ENCODE measurements around the gene XKR7.
"Not testable (repeated sequence)": the region's sequence is repeated elsewhere in the genome, so short reads cannot be mapped to it uniquely, and the experiment has no call there.

Gene XKR7

DNA sequence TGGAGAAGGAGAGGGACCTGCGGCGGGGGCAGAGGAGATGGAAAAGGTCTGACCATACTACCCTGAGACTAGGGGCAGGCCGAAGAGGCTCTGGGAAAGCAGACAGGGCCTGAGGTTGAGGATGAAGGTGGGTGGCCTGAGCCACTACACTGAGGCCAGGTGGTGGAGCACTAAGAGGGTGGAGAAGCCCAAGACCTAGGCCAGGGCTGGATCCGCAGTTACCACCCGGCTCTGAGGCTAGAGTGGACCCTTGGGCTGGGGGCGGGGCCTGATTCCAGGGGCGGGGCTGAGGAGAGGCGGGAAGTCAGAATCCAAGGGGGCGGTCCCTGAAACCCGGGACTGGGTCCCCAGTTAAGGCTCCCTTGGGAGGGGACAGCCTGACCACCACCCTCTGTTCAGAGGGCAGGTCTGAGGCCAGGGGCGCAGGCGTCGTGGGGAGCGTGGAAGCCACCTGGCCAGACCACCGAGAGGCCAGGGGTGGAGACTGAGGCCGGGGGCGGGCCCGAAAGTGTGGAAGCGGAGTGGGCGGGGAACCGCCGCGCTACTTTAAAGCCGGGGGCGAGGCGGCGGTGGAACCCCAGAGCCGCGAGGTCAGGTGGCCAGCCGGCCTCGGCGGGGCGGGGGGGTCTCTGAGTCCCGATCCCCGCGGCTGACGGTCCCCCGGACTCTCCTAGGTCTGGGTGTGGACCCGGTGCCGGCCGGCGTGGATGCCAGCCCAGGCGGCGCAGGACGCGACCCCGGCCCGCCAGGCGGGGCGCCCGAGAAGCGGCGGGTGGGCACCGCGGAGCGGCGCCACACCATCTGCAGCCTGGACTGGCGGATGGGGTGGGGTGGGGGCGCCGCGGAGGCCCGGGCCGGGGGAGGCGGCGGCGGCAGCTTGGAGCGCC lies 50.6 kb downstream of the XKR7 start:
- FAIRE-seq: no peak

DNA sequence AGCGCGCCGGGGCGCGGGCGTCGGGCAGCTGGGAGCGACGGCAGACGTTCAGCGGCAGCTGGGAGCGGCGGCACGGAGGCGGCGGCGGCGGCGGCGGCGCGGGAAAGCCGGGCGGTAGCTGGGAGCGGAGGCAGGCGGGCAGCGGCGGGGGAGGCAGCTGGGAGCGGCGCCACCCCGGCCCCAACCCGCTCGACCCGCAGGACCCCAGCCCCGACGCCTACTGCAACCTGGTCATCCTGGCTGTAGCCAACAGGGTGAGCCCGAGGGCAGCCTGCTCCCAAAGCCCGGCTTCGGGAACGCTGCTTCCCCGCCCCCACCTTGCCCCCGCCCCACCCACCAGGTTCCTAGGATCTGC lies 51.2 kb downstream of the XKR7 start:
- no peak for FAIRE-seq

DNA sequence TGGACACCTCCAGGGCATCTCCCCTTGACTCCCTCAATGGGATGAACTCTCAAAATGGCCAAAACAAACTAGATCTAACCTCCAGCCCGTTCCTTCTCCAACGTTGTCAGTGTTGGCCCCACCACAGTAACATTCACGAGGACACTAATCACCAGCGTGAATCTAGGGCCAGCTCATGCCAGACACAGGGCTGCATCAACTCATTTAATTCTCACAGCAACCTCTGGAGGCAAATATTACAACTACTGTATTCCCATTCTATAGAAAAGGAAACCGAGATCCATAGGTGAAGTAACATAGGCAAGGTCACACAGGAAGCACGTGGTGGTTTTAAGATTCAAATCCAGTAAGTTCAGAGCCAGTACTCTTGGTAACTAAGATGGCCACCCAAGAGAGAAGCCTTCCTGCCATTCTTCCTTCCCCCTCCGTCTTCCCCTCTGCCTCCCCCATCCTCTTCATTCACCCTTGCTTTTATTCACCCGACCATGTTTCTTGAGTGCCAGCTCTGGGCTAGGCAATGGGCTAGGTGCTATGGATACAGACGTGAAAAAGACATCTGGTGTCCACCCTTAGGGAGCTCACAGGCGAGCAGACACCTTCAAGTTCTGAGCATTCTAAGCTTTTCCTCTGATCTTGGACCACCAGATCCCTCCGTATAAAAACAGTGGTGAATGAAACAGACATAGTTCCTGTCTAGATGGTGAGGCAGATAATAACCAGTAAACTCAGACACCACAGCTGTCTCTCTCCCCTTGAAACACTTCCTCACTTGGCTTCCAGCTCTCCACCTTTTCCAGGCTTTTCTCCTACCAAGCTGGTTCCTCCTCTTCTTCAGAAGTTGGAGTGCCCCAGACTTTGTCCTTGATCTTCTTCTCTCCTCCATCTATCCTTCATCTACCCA lies 51.9 kb downstream of the XKR7 start:
- no peak for FAIRE-seq

DNA sequence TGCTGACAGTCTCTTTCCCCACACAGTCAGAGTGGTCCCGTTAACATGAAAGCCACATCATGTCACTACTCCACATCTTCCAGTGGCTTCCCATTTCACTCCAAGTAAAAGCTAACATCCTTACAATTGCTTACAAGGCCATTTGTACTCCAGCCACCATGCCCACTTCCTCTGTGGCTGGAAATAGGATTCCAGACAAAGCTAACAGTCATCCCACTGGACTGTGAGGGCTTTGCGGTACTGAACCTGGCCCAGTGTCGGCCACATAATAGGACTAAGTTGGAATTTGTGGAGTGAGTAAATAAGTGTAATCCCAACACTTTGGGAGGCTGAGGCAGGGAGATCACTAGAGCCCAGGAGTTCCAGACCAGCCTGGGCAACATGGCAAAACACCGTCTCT lies 53.1 kb downstream of the XKR7 start:
- FAIRE-seq: no peak

DNA sequence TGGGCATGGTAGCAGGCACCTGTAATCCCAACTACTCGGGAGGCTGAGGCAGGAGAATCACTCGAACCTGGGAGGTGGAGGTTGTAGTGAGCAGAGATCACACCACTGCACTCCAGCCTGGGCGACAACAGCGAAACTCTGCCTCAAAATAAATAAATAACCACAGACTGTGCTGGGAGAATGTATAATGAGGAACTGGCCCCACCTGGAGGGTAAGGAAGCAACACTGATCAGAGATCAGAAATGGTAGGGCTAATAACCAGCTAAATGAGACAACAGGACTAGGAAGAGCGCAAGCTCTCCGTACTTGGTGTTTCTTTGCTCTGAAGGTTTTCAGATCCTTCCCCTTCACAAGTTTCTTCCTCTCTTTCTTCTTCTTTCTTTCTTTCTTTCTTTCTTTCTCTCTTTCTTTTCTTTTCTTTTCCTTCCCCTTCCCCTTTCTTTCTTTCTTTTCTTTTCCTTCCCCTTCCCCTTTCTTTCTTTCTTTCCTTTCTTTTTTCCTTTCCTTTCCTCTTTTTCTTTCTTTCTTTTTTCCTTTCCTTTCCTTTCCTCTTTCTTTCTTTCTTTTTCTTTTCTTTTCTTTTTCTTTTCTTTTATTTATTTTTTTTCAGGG lies 56.8 kb downstream of the XKR7 start:
- FAIRE-seq: no peak

DNA sequence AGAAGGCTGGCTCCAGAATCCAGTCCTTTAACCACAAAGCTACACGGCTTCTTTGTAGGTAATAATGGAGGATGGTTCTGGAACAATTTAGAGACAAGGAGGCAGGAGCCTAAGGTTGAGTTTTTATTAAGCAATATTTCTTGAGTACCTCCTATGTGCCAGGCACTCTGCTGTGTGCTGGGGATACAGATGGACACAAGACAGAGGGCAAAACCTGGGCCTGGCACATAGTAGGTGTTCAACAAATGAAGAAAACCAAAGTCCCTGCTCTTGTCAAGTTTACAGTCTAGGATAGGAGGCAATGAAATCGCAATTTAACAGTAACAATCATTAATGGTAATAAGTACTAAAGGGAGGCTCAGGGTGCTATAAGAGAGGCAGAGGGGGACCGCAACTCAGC lies 59.7 kb downstream of the XKR7 start:
- no peak for FAIRE-seq

DNA sequence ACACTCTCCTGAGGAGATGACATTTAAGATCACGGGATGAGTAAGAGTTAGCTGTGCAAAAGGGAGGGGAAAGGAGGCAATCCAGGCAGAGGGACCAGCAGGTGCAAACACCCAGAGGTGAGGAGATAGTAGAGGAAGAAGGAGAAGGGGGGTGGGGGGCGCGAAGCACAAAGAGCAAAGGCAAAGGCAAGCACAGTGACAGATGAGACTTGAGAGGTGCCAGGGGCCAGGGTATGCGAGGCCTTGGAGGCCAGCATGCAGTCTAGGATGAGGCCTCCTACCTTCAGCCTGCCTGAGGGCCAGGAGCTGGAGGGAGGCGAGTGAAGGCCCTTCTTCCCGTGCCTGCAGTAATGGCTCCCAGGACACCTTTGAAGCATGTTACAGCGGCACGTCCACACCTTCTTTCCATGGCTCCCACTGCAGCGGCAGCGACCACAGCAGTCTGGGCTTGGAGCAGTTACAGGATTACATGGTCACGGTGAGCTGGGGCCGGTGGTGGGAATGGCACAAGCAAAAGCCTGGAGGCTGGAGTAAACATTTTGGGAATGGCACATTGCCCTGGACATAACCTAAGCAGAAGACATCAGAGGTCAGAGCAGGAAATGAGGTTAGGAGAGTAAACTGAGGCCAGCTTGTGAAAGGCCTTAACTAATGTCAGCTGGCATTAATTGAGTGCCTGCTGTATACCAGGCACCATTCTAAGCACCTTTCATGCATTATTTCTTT lies 60.9 kb downstream of the XKR7 start:
- no peak for FAIRE-seq

DNA sequence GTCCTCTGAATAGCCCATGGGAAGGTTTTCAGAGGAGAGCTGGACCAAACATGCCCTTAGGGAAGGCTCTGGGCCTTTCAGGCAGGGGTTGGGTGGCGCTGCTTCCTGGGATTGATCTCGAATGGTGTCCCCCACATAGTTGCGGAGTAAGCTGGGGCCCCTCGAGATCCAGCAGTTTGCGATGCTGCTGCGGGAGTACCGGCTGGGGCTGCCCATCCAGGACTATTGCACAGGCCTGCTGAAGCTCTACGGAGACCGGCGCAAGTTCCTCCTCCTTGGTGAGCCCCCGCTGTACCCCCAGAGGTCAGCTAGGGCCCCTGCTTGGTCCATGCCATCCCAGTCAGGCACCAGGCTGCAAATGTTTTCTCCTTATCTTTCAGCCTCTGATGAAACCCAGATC lies 61.6 kb downstream of the XKR7 start:
- no peak for FAIRE-seq

DNA sequence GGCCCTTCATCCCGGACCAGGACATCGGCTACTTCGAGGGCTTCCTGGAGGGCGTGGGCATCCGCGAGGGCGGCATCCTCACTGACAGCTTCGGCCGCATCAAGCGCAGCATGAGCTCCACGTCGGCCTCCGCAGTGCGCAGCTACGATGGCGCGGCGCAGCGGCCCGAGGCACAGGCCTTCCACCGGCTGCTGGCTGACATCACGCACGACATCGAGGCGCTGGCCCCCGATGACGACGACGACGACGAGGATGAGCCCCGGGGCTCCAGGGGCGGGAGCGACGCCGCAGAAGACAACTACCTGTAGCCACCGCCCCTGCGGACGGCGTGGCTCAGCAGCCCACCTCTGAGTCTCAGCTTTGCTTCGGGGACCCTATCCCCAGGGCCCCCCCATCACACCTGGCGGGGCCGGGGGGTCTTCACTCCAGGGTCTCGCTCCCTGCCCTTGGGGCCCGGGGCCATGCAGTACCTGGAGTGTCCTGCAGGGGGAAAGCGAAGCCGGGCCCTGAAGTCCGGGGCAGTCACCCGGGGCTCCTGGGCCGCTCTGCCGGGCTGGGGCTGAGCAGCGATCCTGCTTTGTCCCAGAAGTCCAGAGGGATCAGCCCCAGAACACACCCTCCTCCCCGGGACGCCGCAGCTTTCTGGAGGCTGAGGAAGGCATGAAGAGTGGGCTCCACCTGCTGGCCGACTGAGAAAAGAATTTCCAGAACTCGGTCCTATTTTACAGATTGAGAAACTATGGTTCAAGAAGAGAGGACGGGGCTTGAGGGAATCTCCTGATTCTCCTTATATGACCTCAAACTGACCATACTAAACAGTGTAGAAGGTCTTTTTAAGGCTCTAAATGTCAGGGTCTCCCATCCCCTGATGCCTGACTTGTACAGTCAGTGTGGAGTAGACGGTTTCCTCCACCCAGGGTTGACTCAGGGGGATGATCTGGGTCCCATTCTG lies 63.3 kb downstream of the XKR7 start:
- FAIRE-seq: peak; percentile 23

DNA sequence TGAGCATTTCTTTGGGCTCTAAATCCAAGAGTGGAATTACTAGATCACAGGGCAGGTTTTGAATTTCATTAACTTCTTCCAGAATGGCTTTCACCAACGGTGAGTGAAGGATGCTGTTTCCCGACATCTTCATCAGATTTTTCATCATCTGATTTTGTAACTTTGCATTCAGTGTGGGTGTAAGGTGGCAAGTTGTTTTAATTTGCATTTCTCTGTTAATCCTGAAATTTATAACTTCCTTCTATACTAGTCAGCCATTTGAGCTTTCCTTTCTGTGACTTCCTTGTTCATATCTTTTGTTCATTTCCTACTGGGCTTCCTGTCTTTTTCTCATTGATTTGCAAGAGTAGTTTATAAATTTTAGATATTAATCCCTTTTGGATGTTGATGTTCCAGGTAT lies 65.4 kb downstream of the XKR7 start:
- no peak for FAIRE-seq

DNA sequence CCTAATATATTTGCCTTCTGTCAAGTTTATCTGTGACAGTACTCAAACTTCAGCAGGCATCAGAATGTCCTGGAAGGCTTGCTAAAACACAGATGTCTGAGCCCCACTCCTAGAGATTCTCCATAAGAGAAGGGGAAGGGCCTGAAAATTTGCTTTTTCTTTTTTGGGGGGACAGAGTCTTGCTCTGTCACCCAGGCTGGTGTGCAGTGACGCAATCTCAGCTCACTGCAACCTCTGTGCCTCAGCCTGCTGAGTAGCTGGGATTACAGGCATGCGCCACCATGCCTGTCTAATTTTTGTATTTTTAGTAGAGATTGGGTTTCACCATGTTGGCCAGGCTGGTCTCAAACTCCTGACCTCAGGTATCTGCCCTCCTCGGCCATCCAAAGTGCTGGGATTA lies 65.8 kb downstream of the XKR7 start:
- FAIRE-seq: not testable (repeated sequence)

DNA sequence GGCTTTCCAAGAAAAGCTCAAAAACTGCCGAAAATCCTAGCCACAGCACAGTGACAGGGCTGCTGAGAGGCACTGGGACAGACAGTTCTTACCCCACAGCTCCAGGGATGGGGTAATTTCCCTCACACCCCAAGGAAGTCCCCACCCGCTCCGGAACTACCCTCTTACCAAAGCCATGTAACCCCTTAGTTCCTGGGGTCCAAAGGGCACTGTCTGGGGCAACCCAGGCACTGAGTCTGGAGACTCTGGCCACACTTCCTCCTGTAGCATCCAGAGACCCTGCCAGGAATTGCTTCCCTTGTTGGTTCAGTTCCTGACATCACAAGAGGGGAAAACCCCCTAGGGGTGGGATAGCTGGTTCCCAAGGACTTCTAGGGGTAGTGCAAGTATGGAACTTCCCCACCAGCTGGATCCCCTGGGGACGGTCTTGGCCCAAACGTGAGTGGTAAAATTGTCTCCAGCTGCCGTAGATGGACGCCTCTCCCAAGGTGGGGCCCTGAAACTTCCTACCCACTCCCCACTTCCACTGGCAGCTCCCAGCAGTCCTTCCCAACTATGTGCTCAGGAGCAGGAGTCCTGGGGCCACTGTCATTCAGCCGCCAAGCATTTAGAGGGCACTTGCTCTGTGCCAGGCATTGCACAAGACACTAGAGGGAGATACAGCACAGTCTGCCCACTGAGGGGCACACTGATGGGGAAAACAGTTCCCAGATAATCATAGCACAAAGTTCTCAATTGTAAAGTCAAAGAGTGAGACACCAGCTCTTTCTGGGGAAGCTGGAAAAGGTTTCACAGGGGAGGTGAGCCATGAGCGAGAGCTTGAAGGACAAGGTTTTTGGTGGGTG lies 66.9 kb downstream of the XKR7 start:
- no peak for FAIRE-seq

DNA sequence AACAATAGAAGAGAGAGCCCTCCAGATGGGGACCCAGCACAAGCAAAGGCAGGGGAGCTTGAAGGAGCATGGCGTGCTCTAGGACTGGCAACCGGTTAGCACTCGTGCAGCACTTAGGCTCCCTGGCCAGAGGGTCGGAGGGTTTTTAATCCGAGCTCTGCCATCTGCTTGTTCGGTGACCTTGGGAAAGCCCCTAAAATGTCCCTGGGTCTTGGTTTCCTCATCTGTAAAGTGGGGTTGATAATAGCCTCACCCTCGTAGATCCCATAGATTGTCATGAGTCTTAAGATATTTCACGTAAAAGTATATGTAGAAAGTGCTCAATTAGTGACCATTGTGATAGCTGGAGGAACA lies 67.5 kb downstream of the XKR7 start:
- FAIRE-seq: no peak

DNA sequence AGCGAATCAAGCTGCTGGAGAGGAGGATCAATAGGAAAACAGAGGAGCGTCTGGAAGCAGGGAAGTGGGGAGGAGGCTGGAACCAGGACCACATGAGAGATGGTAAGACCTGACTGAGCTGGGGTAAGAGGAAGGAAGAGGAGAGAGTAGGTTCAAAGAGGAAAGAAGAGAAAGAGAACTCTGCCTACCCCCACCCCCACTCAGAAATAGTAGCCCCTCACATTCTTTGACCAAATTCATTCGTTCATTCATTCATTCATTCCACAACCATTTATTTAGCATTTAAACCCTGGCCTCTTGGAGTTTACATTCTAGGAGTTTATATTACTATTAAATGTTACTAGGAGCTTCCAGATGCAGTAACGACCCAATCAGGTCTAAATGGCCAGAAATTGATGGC lies 68.3 kb downstream of the XKR7 start:
- FAIRE-seq: no peak

DNA sequence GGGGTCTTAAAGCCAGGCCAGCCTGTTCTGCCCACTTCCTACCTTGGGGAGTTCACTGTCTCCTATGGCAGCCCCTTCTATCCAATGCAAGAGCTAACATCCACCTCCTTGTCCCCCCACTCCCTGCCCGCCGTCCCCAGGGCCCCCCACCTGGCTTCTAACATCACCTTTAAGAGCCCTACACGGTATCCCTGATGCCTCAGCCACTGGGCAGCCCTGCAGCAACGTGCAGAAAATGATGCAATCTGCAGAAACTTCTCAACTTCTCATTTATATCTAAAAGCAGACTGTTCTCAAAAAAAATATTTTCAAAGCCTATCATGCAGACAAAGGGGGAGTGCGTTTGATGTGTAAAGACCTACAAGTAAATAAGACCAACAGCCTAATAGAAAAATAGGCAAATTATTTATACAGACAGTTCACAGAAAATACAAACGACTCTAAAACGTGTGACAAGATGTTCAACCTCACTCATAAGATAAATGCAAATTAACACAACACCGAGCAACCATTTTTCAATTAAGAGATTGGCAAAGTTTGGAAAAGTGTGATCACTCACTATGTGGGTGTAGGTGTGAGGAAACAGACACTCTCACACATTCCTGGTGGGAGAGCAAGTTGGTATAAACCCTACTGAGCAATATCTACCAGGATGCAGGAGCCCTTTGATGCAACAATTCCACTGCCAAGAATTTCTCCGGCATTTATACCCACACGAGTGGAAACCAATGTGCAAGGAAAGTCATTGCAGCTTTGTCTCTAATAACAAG lies 69.0 kb downstream of the XKR7 start:
- FAIRE-seq: no peak

DNA sequence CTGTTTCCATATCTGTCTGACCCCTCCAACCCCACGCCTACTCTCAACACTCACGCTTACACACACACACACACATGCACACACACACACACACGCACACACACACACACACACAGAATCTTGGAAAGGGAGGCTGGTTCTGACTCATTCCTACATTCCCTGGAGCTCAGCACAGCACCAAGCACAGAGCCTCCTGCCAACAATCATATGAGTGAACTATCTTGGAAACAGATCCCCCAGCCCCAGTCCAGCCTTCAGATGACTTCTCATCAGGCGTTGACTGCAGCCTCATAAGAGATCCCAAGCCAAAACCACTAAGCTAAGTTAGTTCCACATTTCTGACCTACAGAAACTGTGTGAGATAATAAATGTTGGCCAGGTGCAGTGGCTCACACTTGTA lies 70.0 kb downstream of the XKR7 start:
- no peak for FAIRE-seq

DNA sequence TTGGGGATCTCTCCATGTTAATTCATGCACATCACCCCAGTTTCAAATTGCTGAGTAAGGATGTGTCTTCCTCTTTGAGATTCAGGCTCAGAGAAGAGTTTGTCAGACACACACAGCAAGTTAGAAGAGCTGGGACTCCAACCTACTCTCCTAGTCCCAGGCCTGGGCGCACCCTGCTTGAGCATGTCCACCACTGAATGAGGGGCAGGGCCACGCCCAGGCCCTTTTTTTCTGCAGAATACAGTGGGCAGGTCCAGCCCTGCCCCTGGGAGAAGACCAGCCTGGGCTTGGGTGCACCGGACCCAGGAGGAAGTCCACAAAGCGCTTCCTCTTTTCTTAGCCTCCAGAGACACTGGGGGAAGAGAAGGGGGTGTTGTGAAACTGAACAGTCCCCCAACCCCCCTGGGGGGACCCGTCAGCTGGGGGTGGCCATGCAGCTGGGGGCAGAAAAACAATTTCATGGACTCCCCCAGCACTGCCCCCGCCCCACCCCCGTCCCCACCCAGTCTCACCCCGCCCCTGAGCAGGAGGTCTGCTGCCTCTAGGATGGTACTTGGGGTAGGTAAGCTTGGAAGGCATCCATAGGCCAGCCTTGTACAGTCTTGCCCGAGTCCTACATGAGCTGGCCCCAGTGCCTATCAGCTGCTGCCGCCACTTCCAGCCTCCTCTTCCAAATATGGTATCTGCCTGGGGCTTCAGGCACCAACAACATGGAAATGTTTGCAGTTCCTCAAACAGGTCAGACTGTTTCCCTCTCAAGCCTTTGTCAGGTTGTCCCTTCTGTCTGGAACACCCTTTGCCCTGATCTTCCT lies 72.4 kb downstream of the XKR7 start:
- no peak for FAIRE-seq

DNA sequence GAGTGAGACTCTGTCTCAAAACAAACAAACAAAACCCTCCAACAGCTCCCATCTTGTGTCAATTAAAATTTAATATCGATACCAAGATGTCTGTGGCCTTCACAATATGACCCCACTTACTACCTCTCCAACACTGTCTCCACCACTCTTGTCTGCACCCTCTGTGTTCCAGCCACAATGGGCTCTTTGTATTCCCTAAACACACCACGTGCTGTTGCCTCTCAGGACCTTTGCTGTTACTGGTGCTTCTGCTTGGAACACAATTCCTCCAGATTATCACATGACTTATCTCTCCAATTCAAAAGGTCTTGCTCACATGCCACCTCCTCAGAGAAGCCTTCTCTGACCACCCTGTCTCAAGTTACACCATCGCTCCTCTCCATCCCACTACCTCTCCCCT lies 78.0 kb downstream of the XKR7 start:
- no peak for FAIRE-seq

DNA sequence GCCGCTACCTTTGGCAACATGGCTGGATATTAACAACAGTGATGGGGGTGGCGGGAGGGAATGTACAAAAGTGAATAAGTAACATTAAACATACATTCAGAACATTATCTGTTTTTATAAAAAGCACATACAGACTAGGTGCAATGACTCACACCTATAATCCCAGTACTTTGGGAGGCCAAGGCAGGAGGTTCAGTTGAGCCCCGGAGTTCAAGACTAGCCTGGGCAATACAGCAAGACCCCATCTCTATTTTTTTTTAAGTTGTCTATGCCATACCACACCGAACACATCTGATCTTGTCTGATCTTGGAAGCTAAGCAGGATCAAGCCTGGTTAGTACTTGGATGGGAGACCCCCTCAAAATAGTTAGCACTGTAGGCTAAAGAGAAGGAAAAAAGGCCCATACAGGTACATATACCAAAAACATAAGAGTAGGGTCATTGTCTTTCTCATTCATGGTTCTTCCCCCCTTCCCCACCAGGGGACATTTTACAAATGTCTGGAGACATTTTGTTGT lies 82.4 kb downstream of the XKR7 start:
- FAIRE-seq: no peak

All from TTC549 (cell line).